ENCODE results near the gene TBC1D32. TPM values are rescaled to one million over a fixed set of nuclear protein-coding genes. Genes with fewer than 3 reads are reported as not detected.
"Not testable (repeated sequence)": the region's sequence is repeated elsewhere in the genome, so short reads cannot be mapped to it uniquely, and the experiment has no call there.

The TBC1D32 gene
- total RNA-seq, 6 experiments from 2014 or later = 0.65 to 2.3 (median 1.7) TPM

GRCh38 chr6:121302882-121303281, 31.4 kb downstream of the TBC1D32 start:
- H3K4me1 ChIP-seq = no peaks in the 10 kb centered on the region

GRCh38 chr6:121301156-121301555, 33.1 kb downstream of the TBC1D32 start:
- H3K27ac ChIP-seq; DNase-seq; intact Hi-C loops (cut with DNase I); H3K4me1 ChIP-seq; ATAC-seq; H3K27me3 ChIP-seq; H3K4me3 ChIP-seq; H3K36me3 ChIP-seq; H3K9me3 ChIP-seq: not testable (repeated sequence)
- WGBS (ENCODE audit: insufficient coverage, low coverage, low lambda C conversion rate, missing lambda C conversion rate) = 92% methylated on average over 3 of the region's 3 CpGs

More at GRCh38 chr6:121302882-121303281, 31.4 kb downstream of the TBC1D32 start:
- H3K36me3 ChIP-seq = no peaks in the 10 kb centered on the region
- ATAC-seq (peak in 1 of 4 donors; percentile 36), DNase-seq (no peak)
- intact Hi-C loops (cut with DNase I) = no loop called here
- H3K27ac ChIP-seq = no peak overlapping the region
- no peak for TF ChIP-seq CTCF (IDR thresholded peaks at IDR 0.05)
- TF ChIP-seq POLR2A (IDR thresholded peaks at IDR 0.05) = no peak
- H3K9me3 ChIP-seq = no peaks in the 10 kb centered on the region
- no peaks in the 10 kb centered on the region for H3K27me3 ChIP-seq
- H3K4me3 ChIP-seq = no peak overlapping the region

- Histone ChIP-seq H3K4me1 (no peaks in the 10 kb centered on the region), H3K4me3 (no peak overlapping the region), H3K27ac (no peak overlapping the region), H3K9me3 (no peaks in the 10 kb centered on the region), H3K36me3 (no peaks in the 10 kb centered on the region), H3K27me3 (no peaks in the 10 kb centered on the region)
- DNase-seq (no peak), ATAC-seq (no peak)
- no peak for TF ChIP-seq POLR2A (IDR thresholded peaks at IDR 0.05)
- TF ChIP-seq CTCF (IDR thresholded peaks at IDR 0.05) = no peak
- intact Hi-C loops (cut with DNase I) = no loop called here
- WGBS (ENCODE audit: insufficient coverage, low coverage, low lambda C conversion rate, missing lambda C conversion rate) = 69% methylated on average over 1 of the region's 1 CpG
Observed at GRCh38 chr6:121297694-121298093, 36.6 kb downstream of the TBC1D32 start.

- intact Hi-C loops (cut with DNase I) = no loop called here
- 100% methylated on average over 1 of the region's 1 CpG for WGBS (ENCODE audit: insufficient coverage, low coverage, low lambda C conversion rate, missing lambda C conversion rate)
- no peaks in the 10 kb centered on the region for H3K4me1 ChIP-seq
- no peaks in the 10 kb centered on the region for H3K9me3 ChIP-seq
- DNase-seq (no peak), ATAC-seq (no peak)
- no peak overlapping the region for H3K27ac ChIP-seq
- no peaks in the 10 kb centered on the region for H3K36me3 ChIP-seq
- H3K27me3 ChIP-seq = no peaks in the 10 kb centered on the region
- no peak overlapping the region for H3K4me3 ChIP-seq
- no peak for TF ChIP-seq CTCF (IDR thresholded peaks at IDR 0.05)
- no peak for TF ChIP-seq POLR2A (IDR thresholded peaks at IDR 0.05)
Observed at GRCh38 chr6:121285041-121285440, 49.2 kb downstream of the TBC1D32 start.

GRCh38 chr6:121274666-121275295, 59.5 kb downstream of the TBC1D32 start:
- intact Hi-C loops (cut with DNase I) = no loop called here
- H3K36me3 ChIP-seq = no peaks in the 10 kb centered on the region
- no peaks in the 10 kb centered on the region for H3K4me1 ChIP-seq
- no peak for ATAC-seq
- no peak overlapping the region for H3K27ac ChIP-seq
- H3K4me3 ChIP-seq = no peak overlapping the region
- TF ChIP-seq POLR2A (IDR thresholded peaks at IDR 0.05) (no peak), CTCF (IDR thresholded peaks at IDR 0.05) (no peak)
- H3K27me3 ChIP-seq = no peaks in the 10 kb centered on the region
- H3K9me3 ChIP-seq = no peaks in the 10 kb centered on the region
- whole genome bisulfite sequencing (ENCODE audit: insufficient coverage, low coverage, low lambda C conversion rate, missing lambda C conversion rate) = 82% methylated on average over 3 of the region's 3 CpGs
- DNase-seq = no peak
